ENCODE measurements around the gene ATP2C2. TPM values are rescaled to one million over a fixed set of nuclear protein-coding genes. Genes with fewer than 3 reads are reported as not detected.
A peak's percentile ranks its signal among the peaks of the same experiment; 100 is the strongest.

The ATP2C2 gene
- polyA plus RNA-seq, 6 donors from 2014 or later = not detected

DNA sequence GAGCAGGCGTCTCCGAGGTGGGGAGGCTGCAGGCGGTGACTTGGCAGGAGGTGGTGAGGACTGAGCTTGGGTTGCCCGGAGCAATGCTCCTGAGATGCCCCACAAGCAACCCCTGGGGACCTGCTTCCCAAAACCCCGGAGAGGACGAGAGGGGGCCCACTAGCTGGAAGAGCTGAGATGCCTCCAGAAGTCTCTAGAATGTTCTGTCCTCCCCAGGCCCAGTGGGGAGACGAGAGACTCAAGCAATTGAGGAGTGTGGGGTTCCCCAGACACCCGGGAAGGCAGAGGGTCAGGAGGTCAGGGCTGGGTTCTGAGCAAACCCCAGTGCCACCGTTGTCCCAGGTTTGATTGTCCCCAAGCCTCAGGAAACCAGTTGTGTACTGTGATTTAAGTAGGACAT lies 21.2 kb upstream of the ATP2C2 start:
- no peaks in the 10 kb centered on the region for H3K4me1 Mint-ChIP-seq
- H3K27me3 Mint-ChIP-seq = peaks cover 9 to 32% (median 21%) of the 10 kb centered on the region in 3 donors
- peaks cover 0 to 3% (median 0%) of the 10 kb centered on the region in 7 donors for H3K9me3 Mint-ChIP-seq
- no peak overlapping the region for H3K27ac Mint-ChIP-seq
- ATAC-seq (ENCODE audit: low read depth in 2 of 2) (no peak), DNase-seq (no peak)
- H3K36me3 Mint-ChIP-seq = no peaks in the 10 kb centered on the region
- no peak overlapping the region for H3K4me3 Mint-ChIP-seq

DNA sequence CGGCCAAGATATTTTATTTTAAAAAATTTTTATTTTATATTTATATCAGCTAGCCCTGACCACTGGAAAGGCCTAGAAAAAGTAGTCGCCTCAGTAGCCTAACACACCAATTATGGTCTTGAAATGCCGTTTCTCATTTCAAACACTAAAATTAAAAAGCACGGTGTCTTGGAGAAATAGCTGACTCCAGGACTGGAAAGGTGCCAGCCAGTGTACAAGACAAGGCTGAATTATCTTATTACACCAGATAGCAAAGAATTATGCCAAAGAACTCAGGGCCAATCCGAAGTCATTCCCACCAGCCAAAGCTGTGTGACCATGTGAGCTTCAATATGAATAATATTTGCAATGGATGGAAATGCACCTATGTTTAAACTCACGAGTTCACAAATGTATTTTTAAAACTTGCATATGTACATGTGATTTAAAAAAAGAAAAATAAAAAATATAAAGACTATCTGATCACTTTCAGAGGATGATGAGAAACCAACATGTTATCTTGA lies 19.9 kb upstream of the ATP2C2 start:
- ATAC-seq (ENCODE audit: low read depth in 2 of 2) = no peak
- H3K27ac Mint-ChIP-seq = no peak overlapping the region
- H3K4me3 Mint-ChIP-seq = no peak overlapping the region

DNA sequence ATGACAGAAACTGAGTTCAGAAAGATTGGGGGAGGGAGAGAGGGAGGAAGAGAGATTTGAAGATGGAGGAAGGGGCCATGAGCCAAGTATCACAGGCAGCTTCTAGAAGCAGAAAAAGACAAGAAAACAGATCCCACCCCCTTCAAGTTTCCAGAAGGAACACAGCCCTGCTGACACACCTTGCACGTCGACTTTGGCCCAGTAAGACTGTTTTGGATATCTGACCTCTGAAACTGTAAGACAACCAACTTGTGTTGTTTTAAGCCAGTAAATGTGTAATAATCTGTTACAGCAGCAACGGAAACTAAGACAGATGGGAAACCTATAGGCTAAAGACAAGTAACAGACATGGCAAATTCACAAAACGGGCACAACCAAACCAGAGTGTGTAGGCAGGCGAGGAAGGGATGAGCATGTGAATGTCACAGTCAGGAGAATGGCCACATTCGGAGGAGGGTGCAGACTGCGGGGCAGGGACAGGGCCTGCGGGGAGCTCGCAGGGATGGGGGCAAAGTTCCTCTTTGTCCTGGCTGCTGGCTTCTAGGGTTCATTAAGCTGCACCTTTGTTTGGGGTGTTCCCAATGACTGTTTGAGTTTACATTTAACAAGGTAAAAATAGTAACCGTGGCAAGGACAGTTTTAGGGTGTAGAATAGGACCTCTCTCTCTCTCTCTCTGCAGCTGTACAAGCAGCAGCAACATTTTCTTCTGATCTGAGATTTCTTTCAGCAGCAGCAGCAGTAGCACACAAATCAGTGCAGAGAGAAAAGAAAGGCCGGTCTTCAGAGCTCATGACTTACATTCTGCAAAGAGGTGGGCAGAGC lies 18.3 kb upstream of the ATP2C2 start:
- Mint-ChIP-seq H3K27me3 (peaks cover 14 to 33% (median 30%) of the 10 kb centered on the region in 3 donors), H3K27ac (no peak overlapping the region), H3K4me3 (no peak overlapping the region), H3K4me1 (no peaks in the 10 kb centered on the region), H3K36me3 (no peaks in the 10 kb centered on the region), H3K9me3 (peaks cover 0 to 3% (median 0%) of the 10 kb centered on the region in 7 donors)
- DNase-seq (no peak), ATAC-seq (ENCODE audit: low read depth in 2 of 2) (no peak)

More for the DNA sequence above, 19.9 kb upstream of the ATP2C2 start:
- no peaks in the 10 kb centered on the region for H3K36me3 Mint-ChIP-seq
- no peaks in the 10 kb centered on the region for H3K4me1 Mint-ChIP-seq
- no peak for DNase-seq
- H3K9me3 Mint-ChIP-seq = peaks cover 0 to 3% (median 0%) of the 10 kb centered on the region in 7 donors
- peaks cover 14 to 38% (median 26%) of the 10 kb centered on the region in 3 donors for H3K27me3 Mint-ChIP-seq

DNA sequence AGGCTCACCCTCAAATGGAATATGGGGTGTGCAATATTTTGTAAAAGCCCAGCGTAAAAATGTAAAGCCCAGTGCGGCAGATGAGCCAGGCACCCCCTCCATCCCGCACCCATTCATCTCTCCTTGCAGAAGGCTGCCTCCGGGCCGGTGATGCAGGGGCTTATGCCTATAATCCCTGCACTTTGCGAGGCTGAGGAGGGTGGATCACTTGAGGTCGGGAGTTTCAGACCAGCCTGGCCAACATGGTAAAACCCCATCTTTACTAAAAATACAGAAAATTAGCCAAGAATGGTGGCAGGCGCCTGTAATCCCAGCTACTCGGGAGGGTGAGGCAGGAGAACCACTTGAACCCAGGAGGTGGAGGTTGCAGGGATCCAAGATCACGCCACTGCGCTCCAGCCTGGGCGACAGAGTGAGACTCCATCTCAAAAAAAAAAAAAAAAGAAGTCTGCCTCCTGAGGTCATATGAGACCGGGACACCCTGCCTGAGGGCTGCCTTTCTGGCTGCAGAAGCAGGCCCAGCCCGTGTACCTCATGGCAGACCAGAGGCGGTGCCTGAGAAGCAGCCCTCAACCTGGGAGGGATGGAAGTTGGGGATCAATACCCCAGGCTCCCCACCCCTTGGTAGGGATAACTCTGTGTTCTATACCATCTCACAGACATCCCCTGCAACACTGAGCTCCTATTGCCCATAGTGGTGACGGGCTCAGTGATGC lies 17.5 kb upstream of the ATP2C2 start:
- Mint-ChIP-seq H3K36me3 (no peaks in the 10 kb centered on the region), H3K27ac (no peak overlapping the region), H3K4me1 (no peaks in the 10 kb centered on the region), H3K27me3 (peaks cover 14 to 33% (median 30%) of the 10 kb centered on the region in 3 donors), H3K9me3 (peaks cover 0 to 3% (median 0%) of the 10 kb centered on the region in 7 donors), H3K4me3 (no peak overlapping the region)
- ATAC-seq (ENCODE audit: low read depth in 2 of 2) (no peak), DNase-seq (no peak)

DNA sequence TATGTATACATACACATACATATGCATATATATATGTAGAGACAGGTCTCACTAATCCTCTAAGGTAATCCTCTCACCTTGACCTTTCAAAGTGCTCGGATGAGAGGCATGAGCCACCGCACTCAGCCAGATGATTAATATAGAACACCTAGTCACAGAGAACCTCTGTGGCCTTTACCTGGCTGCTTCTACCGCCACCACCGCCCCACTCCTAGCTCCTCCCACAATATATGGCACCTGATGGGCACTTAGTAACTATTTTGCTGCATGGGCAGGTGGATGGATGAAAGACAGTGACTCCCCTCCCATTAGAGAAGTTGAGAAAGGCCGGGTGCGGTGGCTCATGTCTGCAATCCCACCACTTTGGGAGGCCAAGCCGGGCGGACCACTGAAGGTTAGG lies 16.7 kb upstream of the ATP2C2 start:
- no peak overlapping the region for H3K4me3 Mint-ChIP-seq
- no peaks in the 10 kb centered on the region for H3K36me3 Mint-ChIP-seq
- H3K27me3 Mint-ChIP-seq = peaks cover 13 to 32% (median 26%) of the 10 kb centered on the region in 3 donors
- no peak for ATAC-seq (ENCODE audit: low read depth in 2 of 2)
- peaks cover 0 to 3% (median 0%) of the 10 kb centered on the region in 7 donors for H3K9me3 Mint-ChIP-seq
- DNase-seq = no peak
- H3K4me1 Mint-ChIP-seq = no peaks in the 10 kb centered on the region
- no peak overlapping the region for H3K27ac Mint-ChIP-seq

DNA sequence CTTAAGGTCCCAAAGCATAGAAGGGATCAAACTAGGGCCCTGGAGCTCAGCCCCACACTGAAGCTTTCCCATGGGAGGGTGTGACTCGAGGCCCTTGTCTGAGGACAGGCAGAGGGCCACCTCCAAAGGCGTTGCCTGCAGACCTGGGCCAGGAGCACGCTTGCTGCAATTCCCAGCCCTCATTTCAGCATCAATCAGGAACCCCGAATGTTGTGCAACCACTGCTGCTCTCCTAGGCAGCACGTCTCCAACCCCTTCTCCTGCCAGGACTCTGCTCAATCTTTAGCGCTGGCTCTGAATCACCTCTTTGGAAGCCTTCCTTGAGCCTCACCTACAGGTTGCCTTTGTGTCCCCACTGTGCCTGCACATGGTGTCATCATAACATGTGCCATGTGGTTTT lies 14.0 kb upstream of the ATP2C2 start:
- Mint-ChIP-seq H3K9me3 (peaks cover 0 to 3% (median 0%) of the 10 kb centered on the region in 7 donors), H3K36me3 (no peaks in the 10 kb centered on the region), H3K27me3 (peaks cover 14 to 29% (median 20%) of the 10 kb centered on the region in 3 donors), H3K4me1 (no peaks in the 10 kb centered on the region), H3K27ac (no peak overlapping the region), H3K4me3 (no peak overlapping the region)
- ATAC-seq (ENCODE audit: low read depth in 2 of 2) (no peak), DNase-seq (no peak)

DNA sequence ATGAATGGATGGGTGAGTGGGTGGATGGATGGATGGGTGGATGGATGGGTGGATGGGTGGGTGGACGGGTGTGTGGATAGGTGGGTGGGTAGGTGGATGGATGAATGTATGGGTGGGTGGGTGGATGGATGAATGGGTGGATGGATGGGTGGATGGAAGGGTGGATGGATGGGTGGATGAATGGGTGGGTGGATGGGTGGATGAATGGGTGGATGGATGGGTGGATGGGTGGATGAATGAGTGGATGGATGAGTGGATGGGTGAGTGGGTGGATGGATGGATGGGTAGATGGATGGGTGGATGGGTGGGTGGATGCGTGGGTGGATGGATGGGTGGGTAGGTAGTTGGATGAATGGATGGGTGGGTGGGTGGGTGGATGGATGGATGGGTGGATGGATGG lies 13.2 kb upstream of the ATP2C2 start:
- ATAC-seq (ENCODE audit: low read depth in 2 of 2) (no peak), DNase-seq (no peak)
- Mint-ChIP-seq H3K4me1 (peaks cover 0 to 2% (median 0%) of the 10 kb centered on the region in 3 donors), H3K27me3 (peaks cover 14 to 22% (median 15%) of the 10 kb centered on the region in 3 donors), H3K36me3 (no peaks in the 10 kb centered on the region), H3K9me3 (no peaks in the 10 kb centered on the region), H3K4me3 (no peak overlapping the region), H3K27ac (no peak overlapping the region)

DNA sequence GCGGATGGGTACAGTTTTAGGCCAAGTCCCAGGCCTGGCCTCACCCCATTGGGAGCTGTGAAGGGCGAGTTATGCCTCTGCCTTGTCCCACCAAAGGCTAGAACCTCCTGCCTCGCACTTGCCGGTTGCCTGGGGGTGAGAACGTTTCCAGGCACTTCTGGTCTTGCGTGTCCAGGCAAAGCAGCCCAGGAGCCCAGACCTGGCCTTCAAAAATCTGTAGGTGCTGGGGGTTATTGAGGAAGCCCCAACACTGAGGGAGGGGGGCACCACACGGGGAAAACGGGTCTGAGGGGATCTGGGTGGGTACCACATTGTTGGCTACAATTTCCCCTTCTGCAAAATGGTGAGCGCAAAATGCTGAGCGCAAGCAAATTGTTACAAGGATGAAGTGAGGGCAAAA lies 12.2 kb upstream of the ATP2C2 start:
- H3K36me3 Mint-ChIP-seq = no peaks in the 10 kb centered on the region
- H3K4me1 Mint-ChIP-seq = peaks cover 0 to 5% (median 0%) of the 10 kb centered on the region in 3 donors
- ATAC-seq (ENCODE audit: low read depth in 2 of 2) (no peak), DNase-seq (no peak)
- no peak overlapping the region for H3K27ac Mint-ChIP-seq
- H3K4me3 Mint-ChIP-seq = no peak overlapping the region
- H3K27me3 Mint-ChIP-seq = peaks cover 12 to 21% (median 14%) of the 10 kb centered on the region in 3 donors
- no peaks in the 10 kb centered on the region for H3K9me3 Mint-ChIP-seq

DNA sequence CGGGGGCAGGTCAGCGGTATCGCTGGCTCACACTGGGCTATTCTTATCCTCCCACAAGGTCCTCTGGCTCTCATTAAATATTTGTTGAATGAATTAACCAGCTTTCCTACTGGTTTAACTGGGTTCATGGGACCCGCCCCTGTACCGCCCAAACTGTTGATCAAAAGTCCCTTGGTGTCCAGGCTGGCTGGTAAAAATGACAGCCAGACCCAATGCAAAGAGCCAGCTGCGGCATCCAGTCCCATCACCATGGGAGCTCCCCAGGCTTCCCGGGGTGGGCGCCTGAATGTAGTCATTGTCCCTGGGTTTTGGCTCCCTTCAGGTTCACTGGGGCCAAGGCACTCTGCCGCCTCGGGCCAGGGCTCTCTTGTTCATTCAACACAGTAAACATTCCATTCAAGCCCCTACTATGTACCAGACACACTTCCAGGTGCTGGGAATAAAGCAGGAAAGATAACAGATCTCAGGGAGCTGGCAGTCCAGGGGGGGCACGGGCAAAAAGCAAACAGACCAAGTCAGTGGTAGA lies 11.7 kb upstream of the ATP2C2 start:
- no peak for DNase-seq
- Mint-ChIP-seq H3K4me1 (peaks cover 0 to 5% (median 0%) of the 10 kb centered on the region in 3 donors), H3K27ac (no peak overlapping the region), H3K27me3 (peaks cover 10 to 21% (median 13%) of the 10 kb centered on the region in 3 donors), H3K9me3 (no peaks in the 10 kb centered on the region), H3K36me3 (no peaks in the 10 kb centered on the region), H3K4me3 (no peak overlapping the region)
- ATAC-seq (ENCODE audit: low read depth in 2 of 2) = no peak

DNA sequence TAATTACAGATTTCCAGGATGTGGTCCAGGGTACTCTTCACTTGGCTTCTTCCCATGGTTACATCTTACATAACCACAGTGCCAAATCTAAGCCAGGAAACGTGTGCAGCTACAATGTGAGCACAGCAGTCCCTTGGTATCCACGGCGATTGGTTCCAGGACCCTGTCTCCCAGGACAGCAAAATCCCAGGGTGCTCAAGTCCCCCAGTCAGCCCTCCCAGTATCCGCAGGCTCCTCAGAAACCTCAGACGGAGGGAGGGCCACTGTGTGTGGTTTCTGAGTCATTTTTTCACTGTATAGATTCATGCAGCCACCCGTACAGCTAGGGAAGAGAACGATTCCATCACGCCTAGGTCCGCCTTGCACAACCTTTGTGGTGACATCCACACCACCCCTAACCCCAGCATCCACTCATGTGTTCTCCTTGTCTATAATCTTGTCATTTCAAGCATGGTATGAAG lies 11.1 kb upstream of the ATP2C2 start:
- Mint-ChIP-seq H3K9me3 (no peaks in the 10 kb centered on the region), H3K27ac (peak overlapping the region in 1 of 6 donors; percentile 68)
- no peak for DNase-seq

DNA sequence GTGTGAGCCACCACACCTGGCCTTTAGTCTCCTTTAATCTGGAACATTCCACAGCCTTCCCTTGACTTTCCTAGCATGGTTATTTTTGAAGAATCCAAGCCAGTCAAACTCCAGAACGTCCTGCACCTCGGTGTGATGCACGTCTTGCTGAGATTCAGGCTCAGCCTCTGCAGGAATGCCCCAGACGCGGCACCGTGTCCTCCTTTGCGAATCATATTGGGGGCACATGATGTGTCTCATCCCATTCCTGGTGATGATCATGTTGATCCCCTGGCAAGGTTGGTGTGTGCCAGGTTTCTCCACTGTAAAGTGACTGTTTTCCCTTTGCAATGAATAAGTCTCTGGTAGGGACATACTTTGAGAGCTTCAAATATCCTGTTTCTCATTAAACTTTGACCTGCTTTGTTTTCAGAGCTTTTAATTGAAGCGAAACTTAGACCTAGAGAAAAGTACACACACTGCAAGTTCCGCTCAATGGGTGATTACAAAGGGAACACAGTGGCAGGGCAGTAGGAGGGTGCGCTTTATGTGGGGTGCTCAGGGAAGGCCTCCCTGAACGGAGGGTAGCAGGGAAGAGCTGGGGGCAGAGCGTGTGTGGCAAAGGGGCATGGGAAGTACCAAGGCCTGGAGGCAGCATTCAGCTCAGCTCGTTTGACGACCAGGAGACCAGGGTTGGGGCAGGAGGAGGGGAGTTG lies 9.6 kb upstream of the ATP2C2 start:
- Mint-ChIP-seq H3K4me3 (peak overlapping the region in 1 of 8 donors; percentile 16), H3K27ac (peak overlapping the region in 1 of 6 donors; percentile 23)
- no peak for ATAC-seq (ENCODE audit: low read depth in 2 of 2)

More for the DNA sequence above, 11.1 kb upstream of the ATP2C2 start:
- Mint-ChIP-seq H3K4me3 (no peak overlapping the region), H3K4me1 (peaks cover 0 to 5% (median 0%) of the 10 kb centered on the region in 3 donors), H3K36me3 (no peaks in the 10 kb centered on the region), H3K27me3 (peaks cover 5 to 23% (median 9%) of the 10 kb centered on the region in 3 donors)
- no peak for ATAC-seq (ENCODE audit: low read depth in 2 of 2)

DNA sequence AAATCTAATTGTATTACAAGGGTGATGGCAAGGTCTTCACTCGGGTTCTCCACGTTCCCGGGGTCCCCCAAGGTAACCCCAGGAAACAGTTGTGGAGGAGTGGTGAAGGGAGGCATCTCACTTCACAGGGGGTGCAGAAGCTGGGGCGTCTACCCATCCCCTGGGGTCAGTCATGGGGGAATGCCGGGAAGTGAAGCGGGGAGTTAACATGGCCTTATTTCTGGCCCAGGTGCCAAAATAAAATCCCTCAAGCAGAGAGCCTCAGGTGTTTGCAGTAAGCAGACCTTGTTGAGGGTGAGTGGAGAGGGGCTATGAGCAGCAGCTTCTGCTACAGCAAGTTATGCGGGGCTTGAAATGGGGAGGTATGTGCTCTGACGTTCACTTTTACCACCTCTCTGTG lies 9.0 kb upstream of the ATP2C2 start:
- H3K36me3 Mint-ChIP-seq = no peaks in the 10 kb centered on the region
- H3K4me1 Mint-ChIP-seq = peaks cover 0 to 5% (median 0%) of the 10 kb centered on the region in 3 donors
- H3K27me3 Mint-ChIP-seq = peaks cover 11 to 22% (median 14%) of the 10 kb centered on the region in 3 donors
- no peak for DNase-seq
- H3K27ac Mint-ChIP-seq = peak overlapping the region in 1 of 6 donors; percentile 95
- no peak overlapping the region for H3K4me3 Mint-ChIP-seq
- ATAC-seq (ENCODE audit: low read depth in 2 of 2) = no peak
- H3K9me3 Mint-ChIP-seq = no peaks in the 10 kb centered on the region

More for the DNA sequence above, 9.6 kb upstream of the ATP2C2 start:
- Mint-ChIP-seq H3K27me3 (peaks cover 6 to 22% (median 14%) of the 10 kb centered on the region in 3 donors), H3K36me3 (no peaks in the 10 kb centered on the region), H3K4me1 (peaks cover 0 to 5% (median 0%) of the 10 kb centered on the region in 3 donors), H3K9me3 (no peaks in the 10 kb centered on the region)
- no peak for DNase-seq

DNA sequence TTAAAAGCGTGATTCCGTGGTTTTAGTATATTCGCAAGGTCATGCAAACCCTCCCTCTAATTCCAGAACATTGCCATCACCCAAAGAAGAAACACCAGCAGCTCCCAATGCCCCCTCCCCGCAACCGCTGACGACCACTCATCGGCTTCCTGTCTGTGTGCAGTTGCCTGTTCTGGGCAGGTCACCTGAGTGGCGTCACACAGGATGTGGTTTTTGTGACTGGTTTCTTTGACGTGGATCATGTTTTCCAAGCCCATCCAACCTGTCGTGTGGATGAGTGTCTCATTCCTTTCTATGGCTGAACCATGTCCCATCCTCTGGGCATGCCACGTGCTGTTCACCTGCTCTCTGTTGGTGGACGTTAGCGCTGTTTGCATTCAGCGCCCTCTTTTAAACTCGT lies 8.2 kb upstream of the ATP2C2 start:
- Mint-ChIP-seq H3K27ac (peak overlapping the region in 1 of 6 donors; percentile 47), H3K27me3 (peaks cover 14 to 20% (median 16%) of the 10 kb centered on the region in 3 donors), H3K9me3 (no peaks in the 10 kb centered on the region), H3K4me1 (peaks cover 0 to 5% (median 0%) of the 10 kb centered on the region in 3 donors), H3K4me3 (no peak overlapping the region), H3K36me3 (no peaks in the 10 kb centered on the region)
- no peak for DNase-seq
- no peak for ATAC-seq (ENCODE audit: low read depth in 2 of 2)

All from naive B cell (primary cell).